Coronary artery (tissue), 2 donors: ENCODE data around the gene SLC2A10.

Source experiments
- DNase-seq: peaks from one replicate; pipeline ENCODE4 v3.0.0-alpha.2; 2017; ENCODE audit warnings: low spot score
- H3K27ac ChIP-seq, 2 donors: fragments of 200-600 bp; sonication (generic); one replicate each; pipeline ENCODE4 v1.5.1; 2016 to 2019
- H3K4me3 ChIP-seq: fragments of 200-600 bp; sonication (generic); 2 replicates; pipeline ENCODE4 v1.5.1; 2016; ENCODE audit warnings: mild to moderate bottlenecking, moderate library complexity
- TF ChIP-seq, protein P1 (sequence below): fragments of 200-600 bp; sonication (generic); IDR thresholded peaks from one replicate; pipeline ENCODE4 v1.5.1; 2019; ENCODE audit warnings: antibody characterized with exemption

Gene SLC2A10

DNA sequence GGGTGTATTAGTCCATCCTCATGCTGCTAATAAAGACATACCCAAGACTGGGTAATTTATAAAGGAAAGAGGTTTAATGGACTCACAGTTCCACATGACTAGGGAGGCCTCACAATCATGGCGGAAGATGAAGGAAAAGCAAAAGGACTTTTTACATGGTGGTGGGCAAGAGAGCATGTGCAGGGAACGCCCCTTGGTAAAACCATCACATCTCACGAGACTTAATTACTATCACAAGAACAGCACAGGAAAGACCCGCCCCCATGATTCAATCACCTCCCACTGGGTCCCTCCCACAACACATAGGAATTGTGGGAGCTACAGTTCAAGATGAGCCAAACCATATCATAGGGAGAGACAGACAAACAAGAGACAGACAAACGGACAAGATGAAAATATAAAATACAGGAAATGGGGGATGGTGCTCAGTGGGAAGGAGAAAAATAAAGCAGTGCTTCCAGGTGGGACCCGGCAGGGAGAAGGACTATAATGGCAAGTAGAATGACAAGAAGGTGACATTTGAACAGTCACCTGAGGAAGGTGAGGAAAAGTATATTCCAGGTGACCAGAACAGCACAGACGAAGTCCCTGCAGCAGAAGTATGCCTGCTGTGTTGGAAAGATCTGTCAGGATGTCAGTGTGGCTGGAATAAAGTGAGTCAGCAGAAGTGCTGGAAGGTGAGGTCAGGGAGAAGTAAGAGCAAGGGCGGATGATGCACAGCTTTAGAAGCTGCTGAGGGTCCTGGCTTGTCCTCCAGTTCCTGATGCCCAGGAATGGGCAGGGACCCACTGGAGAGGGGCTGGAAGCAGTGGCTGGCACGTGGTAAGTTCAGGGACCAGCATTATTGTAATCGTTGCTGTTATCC, 61.1 kb downstream of the SLC2A10 start:
- DNase-seq, result no peak
- TF ChIP-seq, protein P1, sequence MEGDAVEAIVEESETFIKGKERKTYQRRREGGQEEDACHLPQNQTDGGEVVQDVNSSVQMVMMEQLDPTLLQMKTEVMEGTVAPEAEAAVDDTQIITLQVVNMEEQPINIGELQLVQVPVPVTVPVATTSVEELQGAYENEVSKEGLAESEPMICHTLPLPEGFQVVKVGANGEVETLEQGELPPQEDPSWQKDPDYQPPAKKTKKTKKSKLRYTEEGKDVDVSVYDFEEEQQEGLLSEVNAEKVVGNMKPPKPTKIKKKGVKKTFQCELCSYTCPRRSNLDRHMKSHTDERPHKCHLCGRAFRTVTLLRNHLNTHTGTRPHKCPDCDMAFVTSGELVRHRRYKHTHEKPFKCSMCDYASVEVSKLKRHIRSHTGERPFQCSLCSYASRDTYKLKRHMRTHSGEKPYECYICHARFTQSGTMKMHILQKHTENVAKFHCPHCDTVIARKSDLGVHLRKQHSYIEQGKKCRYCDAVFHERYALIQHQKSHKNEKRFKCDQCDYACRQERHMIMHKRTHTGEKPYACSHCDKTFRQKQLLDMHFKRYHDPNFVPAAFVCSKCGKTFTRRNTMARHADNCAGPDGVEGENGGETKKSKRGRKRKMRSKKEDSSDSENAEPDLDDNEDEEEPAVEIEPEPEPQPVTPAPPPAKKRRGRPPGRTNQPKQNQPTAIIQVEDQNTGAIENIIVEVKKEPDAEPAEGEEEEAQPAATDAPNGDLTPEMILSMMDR, result no peak
- no peak overlapping the region for H3K27ac ChIP-seq
- H3K4me3 ChIP-seq, result no peak overlapping the region

GRCh38 chr20:46771195-46771588, 61.7 kb downstream of the SLC2A10 start:
- DNase-seq, result no peak
- TF ChIP-seq, protein P1, result no peak
- no peak overlapping the region for H3K27ac ChIP-seq
- no peak overlapping the region for H3K4me3 ChIP-seq

- Histone ChIP-seq H3K27ac (no peak overlapping the region), H3K4me3 (no peak overlapping the region)
- TF ChIP-seq, protein P1, result no peak
- DNase-seq, result no peak
Observed at GRCh38 chr20:46772901-46773300, 63.5 kb downstream of the SLC2A10 start.

GRCh38 chr20:46773680-46774079, 64.2 kb downstream of the SLC2A10 start:
- DNase-seq, result no peak
- H3K27ac ChIP-seq, result no peak overlapping the region

DNA sequence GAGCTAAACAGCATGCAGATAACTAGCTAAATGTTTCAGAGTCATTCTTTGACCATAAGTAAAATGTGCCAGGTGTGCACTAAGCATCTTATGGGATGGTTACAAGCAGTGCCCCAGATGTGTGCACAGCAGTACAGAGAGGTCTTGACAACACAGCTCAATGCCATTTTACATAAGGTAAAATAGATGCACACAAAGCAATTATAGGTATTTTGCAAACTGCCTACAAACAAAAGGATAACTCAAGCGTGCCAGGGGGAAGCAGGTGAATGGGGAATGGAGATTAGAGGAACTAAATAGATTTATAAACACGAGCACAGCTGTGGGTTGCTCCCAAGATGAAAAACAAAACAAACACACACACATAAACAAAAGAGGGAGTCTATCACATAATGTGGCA, 64.8 kb downstream of the SLC2A10 start:
- no peak for DNase-seq
- H3K4me3 ChIP-seq, result no peak overlapping the region
- TF ChIP-seq, protein P1, result no peak
- no peak overlapping the region for H3K27ac ChIP-seq

More at GRCh38 chr20:46773680-46774079, 64.2 kb downstream of the SLC2A10 start:
- no peak overlapping the region for H3K4me3 ChIP-seq
- TF ChIP-seq, protein P1, result no peak

DNA sequence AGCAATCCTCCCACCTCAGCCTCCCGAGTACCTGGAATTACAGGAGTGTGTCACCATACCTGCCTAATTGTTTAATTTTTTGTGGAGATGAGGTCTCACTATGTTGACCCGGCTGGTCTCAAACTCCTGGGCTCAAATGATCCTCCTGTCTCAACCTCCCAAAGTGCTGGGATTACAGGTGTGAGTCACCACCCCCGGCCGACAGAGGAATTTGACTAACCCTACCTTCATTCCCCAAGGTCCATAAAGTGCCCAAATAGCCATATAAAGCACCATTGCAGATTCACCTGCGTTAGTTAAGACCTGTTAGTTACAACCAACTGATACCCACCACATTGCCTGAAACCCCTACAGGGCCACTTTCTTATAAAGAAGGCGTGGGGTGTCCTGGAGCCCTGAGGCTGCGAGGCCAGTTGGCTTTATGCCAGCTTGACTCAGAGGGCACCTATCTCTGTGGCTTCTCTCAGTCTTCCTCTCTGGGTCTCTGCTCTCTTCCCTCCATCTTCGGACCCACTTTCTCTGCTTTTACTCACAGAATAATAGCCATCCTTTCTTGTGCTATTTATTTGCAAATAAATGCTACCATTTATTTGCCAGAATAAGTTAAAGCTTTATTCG, 65.6 kb downstream of the SLC2A10 start:
- TF ChIP-seq, protein P1, result no peak
- DNase-seq, result no peak
- Histone ChIP-seq H3K4me3 (no peak overlapping the region), H3K27ac (no peak overlapping the region)

DNA sequence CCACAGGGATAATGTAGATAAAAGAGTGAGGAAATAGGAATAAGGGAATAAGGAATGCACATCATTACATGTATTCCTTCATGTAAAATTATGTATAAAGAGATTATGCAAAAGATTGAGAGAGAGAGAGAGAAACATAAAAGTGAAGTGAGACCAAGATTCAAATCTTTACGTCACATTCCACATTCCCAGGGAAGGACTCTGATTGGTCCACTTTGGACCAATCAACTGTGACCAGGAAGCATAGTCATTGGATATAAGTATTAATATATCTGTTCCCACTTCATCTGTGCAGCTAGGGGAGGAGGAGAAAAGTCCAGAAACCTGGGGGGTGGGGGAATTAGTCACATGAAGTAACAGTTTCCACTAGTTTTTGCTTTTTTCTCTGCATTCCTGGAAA, 66.4 kb downstream of the SLC2A10 start:
- Histone ChIP-seq H3K27ac (no peak overlapping the region), H3K4me3 (no peak overlapping the region)
- DNase-seq, result no peak
- TF ChIP-seq, protein P1, result no peak
